ENCODE data around the gene GBE1.

- TF ChIP-seq CTCF (IDR thresholded peaks at IDR 0.05) (no peak), POLR2A (IDR thresholded peaks at IDR 0.05) (no peak)
Measured at GRCh38 chr3:81761904-81762580, 597 bp upstream of the GBE1 start.

Measured in adrenal gland (tissue), 5 donors.